Endodermal cell (in vitro differentiated cells): ENCODE results near the gene PCDHGB7. TPM values are rescaled to one million over a fixed set of nuclear protein-coding genes. Genes with fewer than 3 reads are reported as not detected.
"Not testable (repeated sequence)": the region's sequence is repeated elsewhere in the genome, so short reads cannot be mapped to it uniquely, and the experiment has no call there.

ENCODE experiments used
- DNase-seq: peaks from one replicate; pipeline ENCODE4 v3.0.0-alpha.2; 2017
- H3K27ac ChIP-seq: 2 replicates; pipeline ENCODE4 v1.5.1; 2013; ENCODE audit warnings: mild to moderate bottlenecking, low read depth, low read length, moderate library complexity
- H3K27me3 ChIP-seq: 2 replicates; pipeline ENCODE4 v1.6.1; 2013; ENCODE audit warnings: mild to moderate bottlenecking, low read length, moderate library complexity; ENCODE audit not compliant: insufficient read depth, control insufficient read depth, poor library complexity, severe bottlenecking
- H3K36me3 ChIP-seq: 2 replicates; pipeline ENCODE4 v1.7.0; 2013; ENCODE audit warnings: mild to moderate bottlenecking, low read length, moderate library complexity; ENCODE audit not compliant: control insufficient read depth, insufficient read depth
- H3K4me1 ChIP-seq: one replicate; pipeline ENCODE4 v1.7.0; 2013; ENCODE audit warnings: low read length; ENCODE audit not compliant: control insufficient read depth, insufficient read depth
- H3K4me3 ChIP-seq: 2 replicates; pipeline ENCODE4 v1.5.1; 2013; ENCODE audit warnings: mild to moderate bottlenecking, low read length, moderate library complexity
- H3K9ac ChIP-seq: 2 replicates; pipeline ENCODE4 v1.6.1; 2013; ENCODE audit warnings: mild to moderate bottlenecking, low read length, moderate library complexity; ENCODE audit not compliant: poor library complexity, severe bottlenecking; ENCODE audit errors: extremely low read depth
- H3K9me3 ChIP-seq: 2 replicates; pipeline ENCODE4 v1.6.1; 2013; ENCODE audit warnings: mild to moderate bottlenecking, low read length, moderate library complexity; ENCODE audit not compliant: control insufficient read depth
- H3K27ac Mint-ChIP-seq: 2 replicates; pipeline ENCODE4 v1.8.0; 2020; ENCODE audit warnings: mixed read lengths
- H3K27me3 Mint-ChIP-seq: 2 replicates; pipeline ENCODE4 v1.8.0; 2021; ENCODE audit warnings: mild to moderate bottlenecking, mixed read lengths; ENCODE audit not compliant: insufficient read depth
- H3K36me3 Mint-ChIP-seq: 2 replicates; pipeline ENCODE4 v1.8.0; 2020; ENCODE audit warnings: low read depth, mixed read lengths
- H3K4me1 Mint-ChIP-seq: 2 replicates; pipeline ENCODE4 v1.8.0; 2020; ENCODE audit warnings: mixed read lengths
- H3K4me3 Mint-ChIP-seq: 2 replicates; pipeline ENCODE4 v1.8.0; 2020; ENCODE audit warnings: mild to moderate bottlenecking, moderate library complexity, mixed read lengths
- H3K9me3 Mint-ChIP-seq: 2 replicates; pipeline ENCODE4 v1.8.0; 2020; ENCODE audit warnings: mild to moderate bottlenecking, mixed read lengths
- CTCF ChIP-seq: fragments of 200-600 bp; sonication (generic); conservative IDR thresholded peaks from 2 replicates; pipeline ENCODE4 v1.5.0; 2021; ENCODE audit warnings: antibody characterized with exemption, mild to moderate bottlenecking
- WGBS, 2 experiments: methylation state at CpG; one replicate each; pipeline versions ENCODE4 v1.1.5 to v1.1.7; 2013; ENCODE audit warnings: missing lambda C conversion rate in 2 of 2, mixed read lengths in 1 of 2; ENCODE audit not compliant: insufficient coverage in 1 of 2, insufficient read length in 1 of 2; 5-methylcytosine and 5-hydroxymethylcytosine counted together
- total RNA-seq, 2 donors: library from RNA; stranded (reverse); fragmentation: NEBNext Ultra II Directional in 1 of 2; extraction: Animal tissue kit (Norgen Biotek cat#: 25700) in 1 of 2; gene quantifications; 2 replicates in 1 of 2; 3 replicates in 1 of 2; pipeline ENCODE4 v1.2.1, GENCODE V29; 2021

Gene PCDHGB7
- total RNA-seq, 2 donors from 2014 or later: 15.3 to 19.3 TPM

- no peak overlapping the region for H3K27ac Mint-ChIP-seq
- Histone ChIP-seq H3K36me3 (no peaks in the 10 kb centered on the region), H3K9me3 (peaks cover 64% of the 10 kb centered on the region), H3K27ac (no peak overlapping the region), H3K27me3 (no peaks in the 10 kb centered on the region), H3K4me3 (no peak overlapping the region), H3K9ac (no peak overlapping the region), H3K4me1 (no peaks in the 10 kb centered on the region)
- peaks cover 53% of the 10 kb centered on the region for H3K36me3 Mint-ChIP-seq
- 94 to 96% methylated on average over 74 to 77 of the region's 77 CpGs for WGBS, 2 experiments
- DNase-seq: no peak
- H3K4me1 Mint-ChIP-seq: no peaks in the 10 kb centered on the region
- H3K27me3 Mint-ChIP-seq: peaks cover 11% of the 10 kb centered on the region
- no peak overlapping the region for H3K4me3 Mint-ChIP-seq
- TF ChIP-seq CTCF: no peak
- peaks cover 76% of the 10 kb centered on the region for H3K9me3 Mint-ChIP-seq
Measured at GRCh38 chr5:141389153-141390042, 28.1 kb upstream of the PCDHGB7 start.

DNA sequence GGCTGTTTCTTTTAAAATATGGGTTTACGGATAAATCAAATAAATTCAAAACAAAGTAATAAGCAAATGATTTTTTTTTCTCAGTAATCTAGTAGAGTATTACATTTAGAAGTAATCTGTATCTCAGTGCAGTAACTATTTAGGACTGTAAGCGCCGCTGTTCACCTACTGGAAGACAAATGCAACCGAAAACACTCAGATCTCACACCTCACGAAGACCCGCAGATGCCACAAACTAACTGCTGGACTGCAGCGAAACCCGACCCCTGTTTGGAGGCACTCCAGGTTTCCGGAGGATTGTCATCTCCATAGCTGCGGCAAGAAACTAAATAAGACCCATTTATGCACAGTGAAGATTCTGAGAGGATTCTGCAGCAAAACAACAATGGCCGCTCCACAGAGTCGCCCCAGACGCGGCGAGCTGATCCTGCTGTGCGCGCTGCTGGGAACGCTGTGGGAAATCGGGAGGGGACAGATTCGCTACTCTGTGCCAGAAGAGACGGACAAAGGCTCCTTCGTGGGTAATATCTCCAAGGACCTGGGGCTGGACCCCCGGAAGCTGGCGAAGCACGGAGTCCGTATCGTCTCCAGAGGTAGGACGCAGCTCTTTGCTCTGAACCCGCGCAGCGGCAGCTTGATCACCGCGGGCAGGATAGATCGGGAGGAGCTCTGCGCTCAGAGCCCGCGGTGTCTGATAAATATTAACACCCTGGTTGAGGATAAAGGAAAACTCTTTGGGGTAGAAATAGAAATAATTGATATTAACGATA is 24.9 kb upstream of the PCDHGB7 start, which contains the start of gene PCDHGA8:
PCDHGA8 (plus strand) TSS at position 205 of the 770 bp plus-strand sequence; CDS start at position 386, 181 bp downstream.
- no peaks in the 10 kb centered on the region for H3K4me1 ChIP-seq
- no peak within 1 kb of the TSS for H3K27ac ChIP-seq
- H3K9me3 Mint-ChIP-seq: peaks cover 89% of the 10 kb centered on the region
- no peak for TF ChIP-seq CTCF
- H3K36me3 ChIP-seq: no peaks in the 10 kb centered on the region
- H3K4me3 ChIP-seq: peak within 1 kb of the TSS; percentile 20
- no peak within 1 kb of the TSS for H3K9ac ChIP-seq
- no peak within 1 kb of the TSS for H3K27ac Mint-ChIP-seq
- DNase-seq: no peak
- H3K4me1 Mint-ChIP-seq: no peaks in the 10 kb centered on the region
- no peak within 1 kb of the TSS for H3K4me3 Mint-ChIP-seq
- no peaks in the 10 kb centered on the region for H3K27me3 ChIP-seq
- 95 to 98% methylated on average over 28 to 38 of the region's 38 CpGs for WGBS, 2 experiments
- peaks cover 68% of the 10 kb centered on the region for H3K9me3 ChIP-seq
- H3K36me3 Mint-ChIP-seq: peaks cover 65% of the 10 kb centered on the region
- peaks cover 11% of the 10 kb centered on the region for H3K27me3 Mint-ChIP-seq

- H3K9ac ChIP-seq: no peak overlapping the region
- Mint-ChIP-seq H3K27ac (no peak overlapping the region), H3K9me3 (peaks cover 89% of the 10 kb centered on the region), H3K27me3 (peaks cover 9% of the 10 kb centered on the region), H3K4me3 (no peak overlapping the region), H3K4me1 (no peaks in the 10 kb centered on the region), H3K36me3 (peaks cover 63% of the 10 kb centered on the region)
- TF ChIP-seq CTCF: no peak
- 94 to 97% methylated on average over 19 to 21 of the region's 21 CpGs for WGBS, 2 experiments
- DNase-seq: no peak
- H3K36me3 ChIP-seq: no peaks in the 10 kb centered on the region
- H3K4me3 ChIP-seq: no peak overlapping the region
- H3K9me3 ChIP-seq: peaks cover 66% of the 10 kb centered on the region
- no peaks in the 10 kb centered on the region for H3K4me1 ChIP-seq
- no peak overlapping the region for H3K27ac ChIP-seq
- no peaks in the 10 kb centered on the region for H3K27me3 ChIP-seq
Measured at GRCh38 chr5:141393267-141393666, 24.2 kb upstream of the PCDHGB7 start.

GRCh38 chr5:141394401-141395187 is 22.9 kb upstream of the PCDHGB7 start:
- DNase-seq, H3K27me3 Mint-ChIP-seq, H3K27ac Mint-ChIP-seq, H3K4me1 ChIP-seq, H3K27ac ChIP-seq, H3K9ac ChIP-seq, H3K36me3 ChIP-seq, H3K4me3 ChIP-seq, H3K4me3 Mint-ChIP-seq, H3K4me1 Mint-ChIP-seq, H3K27me3 ChIP-seq: not testable (repeated sequence)
- peaks cover 71% of the 10 kb centered on the region for H3K9me3 ChIP-seq
- H3K9me3 Mint-ChIP-seq: peaks cover 89% of the 10 kb centered on the region
- peaks cover 60% of the 10 kb centered on the region for H3K36me3 Mint-ChIP-seq
- 92 to 98% methylated on average over 24 to 41 of the region's 53 CpGs for WGBS, 2 experiments
